Fibroblast of lung (primary cell): ENCODE measurements around the gene REEP1. TPM values are rescaled to one million over a fixed set of nuclear protein-coding genes. Genes with fewer than 3 reads are reported as not detected.

Experiments used
- DNase-seq, 2 donors: peaks; one replicate each; pipeline versions ENCODE4 v3.0.0 to v3.0.0-alpha.2; 2010; ENCODE audit warnings: low read depth in 2 of 2
- H2AFZ ChIP-seq: 2 replicates; pipeline ENCODE4 v1.5.1; 2012; ENCODE audit warnings: low read length, control low read depth, inconsistent platforms
- H3K27ac ChIP-seq: 2 replicates; pipeline ENCODE4 v1.5.1; 2011; ENCODE audit warnings: low read length, control low read depth; ENCODE audit not compliant: insufficient read depth
- H3K27me3 ChIP-seq: 2 replicates; pipeline ENCODE4 v1.5.1; 2011; ENCODE audit warnings: mild to moderate bottlenecking, low read length; ENCODE audit not compliant: control insufficient read depth, insufficient read depth
- H3K36me3 ChIP-seq: 2 replicates; pipeline ENCODE4 v1.5.1; 2011; ENCODE audit warnings: low read length; ENCODE audit not compliant: control insufficient read depth, insufficient read depth
- H3K4me1 ChIP-seq: 2 replicates; pipeline ENCODE4 v1.5.1; 2011; ENCODE audit warnings: low read length; ENCODE audit not compliant: control insufficient read depth, insufficient read depth; ENCODE audit errors: extremely low read depth
- H3K4me2 ChIP-seq: 2 replicates; pipeline ENCODE4 v1.5.1; 2011; ENCODE audit warnings: low read length, control low read depth; ENCODE audit not compliant: insufficient read depth; ENCODE audit errors: extremely low read depth
- H3K4me3 ChIP-seq, 4 experiments: fragments of 200-600 bp in 1 of 4; sonication (generic) in 1 of 4; replicated peaks in 1 of 4; 2 replicates each; pipeline ENCODE4 v1.5.1; 2011 to 2016; ENCODE audit warnings: low read length in 4 of 4, low read depth in 3 of 4, mild to moderate bottlenecking in 3 of 4, control low read depth in 2 of 4, inconsistent platforms in 1 of 4, mixed read lengths in 1 of 4; ENCODE audit not compliant: insufficient read depth in 1 of 4; ENCODE audit errors: control extremely low read depth in 1 of 4
- H3K79me2 ChIP-seq: 2 replicates; pipeline ENCODE4 v1.5.1; 2012; ENCODE audit warnings: mild to moderate bottlenecking, low read length, inconsistent platforms; ENCODE audit not compliant: control insufficient read depth, insufficient read depth
- H3K9ac ChIP-seq: 2 replicates; pipeline ENCODE4 v1.5.1; 2011; ENCODE audit warnings: mild to moderate bottlenecking, low read length, control low read depth; ENCODE audit not compliant: insufficient read depth
- H3K9me3 ChIP-seq: 2 replicates; pipeline ENCODE4 v1.5.1; 2012; ENCODE audit warnings: low read depth, low read length; ENCODE audit not compliant: control insufficient read depth, insufficient read depth
- H4K20me1 ChIP-seq: 2 replicates; pipeline ENCODE4 v1.5.1; 2011; ENCODE audit warnings: low read length; ENCODE audit not compliant: control insufficient read depth, insufficient read depth; ENCODE audit errors: extremely low read depth
- CTCF ChIP-seq, 2 donors: IDR thresholded peaks in 1 of 2; conservative IDR thresholded peaks in 1 of 2; 1 replicate in 1 of 2; 2 replicates in 1 of 2; pipeline ENCODE4 v1.5.1; 2011 to 2012; ENCODE audit warnings: low read length in 2 of 2, control low read depth in 1 of 2, inconsistent platforms in 1 of 2, low read depth in 1 of 2, mild to moderate bottlenecking in 1 of 2
- EZH2 ChIP-seq: IDR thresholded peaks from 2 replicates; pipeline ENCODE4 v1.5.1; 2012; ENCODE audit warnings: low read length, control low read depth, mild to moderate bottlenecking; ENCODE audit errors: missing control alignments
- polyA plus RNA-seq, 2 donors: library from polyadenylated mRNA; depleted of rRNA in 1 of 2; stranded (reverse) in 1 of 2; unstranded in 1 of 2; fragments of >200 nt; gene quantifications; 2 replicates each; pipeline ENCODE4 v1.2.1, GENCODE V29; 2011 to 2012; ENCODE audit warnings: missing spikeins in 1 of 2
- total RNA-seq: library from RNA; depleted of rRNA; stranded (reverse); fragments of >200 nt; gene quantifications from 2 replicates; pipeline ENCODE4 v1.2.1, GENCODE V29; 2014

The REEP1 gene
- total and polyA plus RNA-seq, 2 donors (not counting 1 experiment from before 2014, with no cell fraction given): 0.02 TPM; not detected in 1

- Histone ChIP-seq H3K36me3 (no peaks in the 10 kb centered on the region), H3K9ac (peak overlapping the region; percentile 51), H3K9me3 (no peaks in the 10 kb centered on the region), H3K79me2 (peaks cover 33% of the 10 kb centered on the region), H3K27ac (peak overlapping the region; percentile 65), H3K4me1 (peaks cover 4% of the 10 kb centered on the region), H3K27me3 (no peaks in the 10 kb centered on the region), H3K4me3 (peak overlapping the region; percentile 69 to 93 (median 84)), H4K20me1 (no peaks in the 10 kb centered on the region), H3K4me2 (peak overlapping the region; percentile 59), H2AFZ (peak overlapping the region; percentile 95)
- TF ChIP-seq EZH2 (no peak), CTCF (conservative IDR thresholded peaks at IDR 0.05 in 1 of 2, IDR thresholded peaks at IDR 0.05 in 1 of 2; ENCODE audit: low read depth in 1 of 2, low read length in 2 of 2) (no peak)
- DNase-seq: no peak
Observed at GRCh38 chr2:86199834-86200177, 137.6 kb downstream of the REEP1 start.

GRCh38 chr2:86195808-86196387 lies 141.5 kb downstream of the REEP1 start:
- H3K4me2 ChIP-seq: peak overlapping the region; percentile 99
- H3K27me3 ChIP-seq: no peaks in the 10 kb centered on the region
- peak overlapping the region; percentile 87 to 95 (median 94) for H3K4me3 ChIP-seq
- H3K36me3 ChIP-seq: no peaks in the 10 kb centered on the region
- H3K9me3 ChIP-seq: no peaks in the 10 kb centered on the region
- peak overlapping the region; percentile 100 for H3K9ac ChIP-seq
- H2AFZ ChIP-seq: peak overlapping the region; percentile 77
- H3K4me1 ChIP-seq: peaks cover 9% of the 10 kb centered on the region
- DNase-seq: no peak
- no peaks in the 10 kb centered on the region for H4K20me1 ChIP-seq
- H3K27ac ChIP-seq: peak overlapping the region; percentile 99
- TF ChIP-seq CTCF (conservative IDR thresholded peaks at IDR 0.05 in 1 of 2, IDR thresholded peaks at IDR 0.05 in 1 of 2; ENCODE audit: low read depth in 1 of 2, low read length in 2 of 2) (no peak), EZH2 (no peak)
- H3K79me2 ChIP-seq: peaks cover 51% of the 10 kb centered on the region

GRCh38 chr2:86195055-86195807 lies 142.2 kb downstream of the REEP1 start, which contains the start of gene IMMT:
Gene IMMT, minus strand, starts transcription at chr2:86195462. Its CDS starts 80 bp downstream, at chr2:86195382.
- peaks cover 53% of the 10 kb centered on the region for H3K79me2 ChIP-seq
- peak; percentile 96 to 97 for DNase-seq

More at GRCh38 chr2:86195055-86195807, 142.2 kb downstream of the REEP1 start, which contains the start of gene IMMT:
- peaks cover 6% of the 10 kb centered on the region for H3K4me1 ChIP-seq
- no peak for TF ChIP-seq EZH2
- no peak for TF ChIP-seq CTCF (conservative IDR thresholded peaks at IDR 0.05 in 1 of 2, IDR thresholded peaks at IDR 0.05 in 1 of 2; ENCODE audit: low read depth in 1 of 2, low read length in 2 of 2)
- H3K9me3 ChIP-seq: no peaks in the 10 kb centered on the region
- H3K4me3 ChIP-seq: peak within 1 kb of the TSS; percentile 87 to 96 (median 94)
- peak within 1 kb of the TSS; percentile 100 for H3K9ac ChIP-seq
- peak within 1 kb of the TSS; percentile 99 for H3K4me2 ChIP-seq
- H3K36me3 ChIP-seq: no peaks in the 10 kb centered on the region
- peak within 1 kb of the TSS; percentile 77 for H2AFZ ChIP-seq
- H4K20me1 ChIP-seq: no peaks in the 10 kb centered on the region
- H3K27me3 ChIP-seq: no peaks in the 10 kb centered on the region
- H3K27ac ChIP-seq: peak within 1 kb of the TSS; percentile 99
